HL-60 (cell line): ENCODE data around the gene RBFA.

Experiments used
- POLR2AphosphoS5 ChIP-seq: IDR thresholded peaks from 2 replicates; pipeline ENCODE4 v1.6.1; 2012; ENCODE audit warnings: low read depth
- TF ChIP-seq, protein P1 (sequence below): IDR thresholded peaks from one replicate; pipeline ENCODE4 v1.5.1; 2011; ENCODE audit warnings: low read length, control low read depth, inconsistent platforms; ENCODE audit not compliant: insufficient read depth
- TF ChIP-seq, protein P2 (sequence below): IDR thresholded peaks from 2 replicates; pipeline ENCODE4 v1.6.1; 2012; ENCODE audit warnings: low read depth; ENCODE audit not compliant: insufficient replicate concordance

DNA sequence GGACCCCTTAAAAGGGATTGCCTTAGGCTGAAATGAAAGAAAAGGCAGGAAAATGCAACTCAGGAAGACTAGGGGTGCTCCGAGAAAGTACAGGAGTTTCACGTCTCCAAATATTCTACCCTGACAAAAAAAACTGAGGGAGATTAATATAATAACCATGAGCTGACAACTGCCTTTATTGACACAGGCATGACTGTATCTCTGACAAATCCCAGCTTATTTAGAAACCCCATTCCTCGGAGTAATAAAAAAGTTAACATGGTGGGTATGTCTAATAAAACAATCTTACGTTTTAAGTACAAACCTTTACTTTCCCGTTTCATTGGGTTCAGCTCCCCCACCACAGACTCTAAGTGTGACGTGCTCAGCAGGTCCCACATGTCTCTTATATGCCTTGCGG is 7.9 kb upstream of the RBFA start:
- TF ChIP-seq, protein P1, sequence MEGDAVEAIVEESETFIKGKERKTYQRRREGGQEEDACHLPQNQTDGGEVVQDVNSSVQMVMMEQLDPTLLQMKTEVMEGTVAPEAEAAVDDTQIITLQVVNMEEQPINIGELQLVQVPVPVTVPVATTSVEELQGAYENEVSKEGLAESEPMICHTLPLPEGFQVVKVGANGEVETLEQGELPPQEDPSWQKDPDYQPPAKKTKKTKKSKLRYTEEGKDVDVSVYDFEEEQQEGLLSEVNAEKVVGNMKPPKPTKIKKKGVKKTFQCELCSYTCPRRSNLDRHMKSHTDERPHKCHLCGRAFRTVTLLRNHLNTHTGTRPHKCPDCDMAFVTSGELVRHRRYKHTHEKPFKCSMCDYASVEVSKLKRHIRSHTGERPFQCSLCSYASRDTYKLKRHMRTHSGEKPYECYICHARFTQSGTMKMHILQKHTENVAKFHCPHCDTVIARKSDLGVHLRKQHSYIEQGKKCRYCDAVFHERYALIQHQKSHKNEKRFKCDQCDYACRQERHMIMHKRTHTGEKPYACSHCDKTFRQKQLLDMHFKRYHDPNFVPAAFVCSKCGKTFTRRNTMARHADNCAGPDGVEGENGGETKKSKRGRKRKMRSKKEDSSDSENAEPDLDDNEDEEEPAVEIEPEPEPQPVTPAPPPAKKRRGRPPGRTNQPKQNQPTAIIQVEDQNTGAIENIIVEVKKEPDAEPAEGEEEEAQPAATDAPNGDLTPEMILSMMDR: no peak
- TF ChIP-seq, protein P2, sequence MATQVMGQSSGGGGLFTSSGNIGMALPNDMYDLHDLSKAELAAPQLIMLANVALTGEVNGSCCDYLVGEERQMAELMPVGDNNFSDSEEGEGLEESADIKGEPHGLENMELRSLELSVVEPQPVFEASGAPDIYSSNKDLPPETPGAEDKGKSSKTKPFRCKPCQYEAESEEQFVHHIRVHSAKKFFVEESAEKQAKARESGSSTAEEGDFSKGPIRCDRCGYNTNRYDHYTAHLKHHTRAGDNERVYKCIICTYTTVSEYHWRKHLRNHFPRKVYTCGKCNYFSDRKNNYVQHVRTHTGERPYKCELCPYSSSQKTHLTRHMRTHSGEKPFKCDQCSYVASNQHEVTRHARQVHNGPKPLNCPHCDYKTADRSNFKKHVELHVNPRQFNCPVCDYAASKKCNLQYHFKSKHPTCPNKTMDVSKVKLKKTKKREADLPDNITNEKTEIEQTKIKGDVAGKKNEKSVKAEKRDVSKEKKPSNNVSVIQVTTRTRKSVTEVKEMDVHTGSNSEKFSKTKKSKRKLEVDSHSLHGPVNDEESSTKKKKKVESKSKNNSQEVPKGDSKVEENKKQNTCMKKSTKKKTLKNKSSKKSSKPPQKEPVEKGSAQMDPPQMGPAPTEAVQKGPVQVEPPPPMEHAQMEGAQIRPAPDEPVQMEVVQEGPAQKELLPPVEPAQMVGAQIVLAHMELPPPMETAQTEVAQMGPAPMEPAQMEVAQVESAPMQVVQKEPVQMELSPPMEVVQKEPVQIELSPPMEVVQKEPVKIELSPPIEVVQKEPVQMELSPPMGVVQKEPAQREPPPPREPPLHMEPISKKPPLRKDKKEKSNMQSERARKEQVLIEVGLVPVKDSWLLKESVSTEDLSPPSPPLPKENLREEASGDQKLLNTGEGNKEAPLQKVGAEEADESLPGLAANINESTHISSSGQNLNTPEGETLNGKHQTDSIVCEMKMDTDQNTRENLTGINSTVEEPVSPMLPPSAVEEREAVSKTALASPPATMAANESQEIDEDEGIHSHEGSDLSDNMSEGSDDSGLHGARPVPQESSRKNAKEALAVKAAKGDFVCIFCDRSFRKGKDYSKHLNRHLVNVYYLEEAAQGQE: no peak
- TF ChIP-seq POLR2AphosphoS5: no peak
